Panc1 (cell line): ENCODE data around the gene EMILIN2. TPM values are rescaled to one million over a fixed set of nuclear protein-coding genes. Genes with fewer than 3 reads are reported as not detected.

Experiments used
- ATAC-seq: fragments of 200-7000 bp; cut with Tn5 transposase; 2 replicates; pipeline ENCODE4 v1.9.1; 2020; ENCODE audit warnings: mild to moderate bottlenecking, moderate library complexity
- BruUV-seq: library from RNA; stranded (reverse); fragments of 400-500 nt; replicated peaks from 2 replicates; lab custom pipeline; 2021; lab: Mats Ljungman, UMichigan
- CTCF ChIA-PET: fragments of 300-600 bp; sonication (Branson Sonifier 250); formaldehyde crosslinking; loops from one replicate; lab custom pipeline; 2022; ENCODE audit warnings: antibody characterized with exemption; lab: Charles Lee
- POLR2A ChIA-PET: fragments of 300-600 bp; sonication (Branson Sonifier 250); formaldehyde crosslinking; loops from one replicate; lab custom pipeline; 2022; ENCODE audit warnings: antibody characterized with exemption; lab: Charles Lee
- DNase-seq: peaks from one replicate; pipeline ENCODE4 v3.0.0-alpha.2; 2010; ENCODE audit warnings: low read depth, low spot score
- H3K27ac ChIP-seq: 2 replicates; pipeline ENCODE4 v1.5.1; 2011; ENCODE audit warnings: mild to moderate bottlenecking, low read length, inconsistent platforms
- H3K27me3 ChIP-seq: fragments of 200-500 bp; sonication (Bioruptor generic); 2 replicates; pipeline ENCODE4 v1.6.0; 2014; ENCODE audit warnings: low read length, inconsistent platforms; ENCODE audit not compliant: control insufficient read depth, insufficient read depth
- H3K36me3 ChIP-seq: fragments of 200-500 bp; sonication (Bioruptor generic); 2 replicates; pipeline ENCODE4 v1.5.1; 2014; ENCODE audit warnings: inconsistent platforms, mild to moderate bottlenecking, low read length, moderate library complexity; ENCODE audit not compliant: control insufficient read depth, insufficient read depth
- H3K4me1 ChIP-seq: 2 replicates; pipeline ENCODE4 v1.5.1; 2011; ENCODE audit warnings: inconsistent platforms, mild to moderate bottlenecking, low read length, moderate library complexity; ENCODE audit not compliant: control insufficient read depth, insufficient read depth
- H3K4me3 ChIP-seq, 2 experiments: 2 replicates each; pipeline ENCODE4 v1.5.1; 2011 to 2012; ENCODE audit warnings: low read depth in 2 of 2, low read length in 2 of 2, mild to moderate bottlenecking in 2 of 2, inconsistent platforms in 1 of 2, moderate library complexity in 1 of 2
- H3K9me3 ChIP-seq: fragments of 200-500 bp; sonication (Bioruptor generic); 2 replicates; pipeline ENCODE4 v1.5.1; 2014; ENCODE audit warnings: low read depth, mild to moderate bottlenecking, inconsistent platforms, low read length, moderate library complexity; ENCODE audit not compliant: control insufficient read depth, insufficient read depth
- CTCF ChIP-seq: fragments of 450-650 bp; IDR thresholded peaks from 2 replicates; pipeline ENCODE4 v1.5.1; 2017; ENCODE audit warnings: mild to moderate bottlenecking
- POLR2AphosphoS5 ChIP-seq: IDR thresholded peaks from 2 replicates; pipeline ENCODE4 v1.6.1; 2012; ENCODE audit warnings: mild to moderate bottlenecking, low read depth, low read length, moderate library complexity
- SIN3A ChIP-seq: IDR thresholded peaks from 2 replicates; pipeline ENCODE4 v1.6.1; 2012; ENCODE audit warnings: low read depth, mild to moderate bottlenecking, low read length, moderate library complexity, borderline replicate concordance; ENCODE audit not compliant: insufficient read depth
- TCF7L2 ChIP-seq: IDR thresholded peaks from 2 replicates; pipeline ENCODE4 v1.6.1; 2011; ENCODE audit warnings: mild to moderate bottlenecking, low read depth, low read length, inconsistent platforms
- in situ Hi-C: cut with HindIII; loops from 2 replicates; pipeline ENCODE4 v1.10.0; 2016; ENCODE audit warnings: low sequenced_read_pairs, low pct_unique_long_range_greater_than_20kb
- intact Hi-C: fragments of 100-400 bp; cut with micrococcal nuclease; formaldehyde crosslinking; loops from one replicate; pipeline ENCODE4 v1.10.0; 2022; ENCODE audit not compliant: unreplicated experiment
- total RNA-seq: library from RNA; stranded (reverse); gene quantifications from one replicate; pipeline ENCODE4 v1.2.1, GENCODE V29; 2021; ENCODE audit not compliant: unreplicated experiment
- TF ChIP-seq, protein P1 (sequence below), 2 experiments: IDR thresholded peaks; 2 replicates each; pipeline ENCODE4 v1.6.1; 2011 to 2012; ENCODE audit warnings: low read depth in 2 of 2, control low read depth in 1 of 2, low read length in 1 of 2, mild to moderate bottlenecking in 1 of 2, moderate library complexity in 1 of 2; ENCODE audit not compliant: insufficient read depth in 1 of 2

Gene EMILIN2
- total RNA-seq, 1 experiment from 2014 or later = 18.3 TPM

DNA sequence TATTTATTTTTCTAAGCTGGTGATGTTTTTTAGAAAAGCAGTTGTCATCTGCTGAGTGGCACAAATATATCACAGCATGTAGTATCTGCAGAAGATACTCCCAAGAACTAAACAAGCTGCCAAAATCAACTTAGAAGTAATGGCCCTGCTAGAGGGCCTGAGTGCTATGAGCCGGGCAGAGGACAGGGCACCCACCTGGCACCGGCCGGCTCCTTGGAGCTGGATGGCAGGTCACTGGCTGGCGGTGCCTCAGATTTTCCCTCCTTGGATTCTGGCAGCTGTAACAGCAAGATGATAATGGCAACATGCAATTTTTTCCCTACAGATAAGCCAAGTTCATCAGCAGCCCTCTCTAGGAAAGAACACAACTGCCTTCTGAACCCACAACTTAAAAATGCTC is 79.7 kb downstream of the EMILIN2 start:
- H3K4me1 ChIP-seq = no peaks in the 10 kb centered on the region
- H3K36me3 ChIP-seq = peaks cover 18% of the 10 kb centered on the region
- H3K4me3 ChIP-seq = no peak overlapping the region
- DNase-seq (no peak), ATAC-seq (no peak)
- in situ Hi-C loops (no loop called here), intact Hi-C loops (no loop called here)
- H3K27ac ChIP-seq = no peak overlapping the region
- H3K27me3 ChIP-seq = no peaks in the 10 kb centered on the region
- no TSS peak for BruUV-seq
- TF ChIP-seq SIN3A (no peak), CTCF (no peak), POLR2AphosphoS5 (no peak)
- ChIA-PET CTCF (no interaction called here), POLR2A (no interaction called here)
- H3K9me3 ChIP-seq = no peaks in the 10 kb centered on the region

DNA sequence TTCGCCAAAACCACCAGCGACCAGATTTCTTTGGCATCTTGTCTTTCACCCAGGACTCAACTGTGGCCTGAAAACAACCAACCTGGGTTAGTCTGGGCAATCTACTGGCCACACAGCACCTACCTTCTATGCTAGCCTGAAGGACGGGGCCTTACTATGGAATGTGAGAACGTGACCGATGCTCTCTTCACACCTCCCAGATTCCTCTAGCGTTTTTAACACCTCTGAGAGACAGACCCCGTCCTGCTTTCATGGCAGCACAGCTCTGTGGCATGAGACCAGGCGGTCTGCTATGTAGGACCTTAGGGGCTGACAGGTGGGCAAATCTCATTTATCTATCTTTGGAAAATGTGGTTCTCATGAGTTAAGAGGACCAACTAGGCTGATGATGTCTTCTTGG is 80.9 kb downstream of the EMILIN2 start:
- CTCF ChIA-PET = no interaction called here
- no peak overlapping the region for H3K4me3 ChIP-seq
- no peaks in the 10 kb centered on the region for H3K9me3 ChIP-seq
- no peaks in the 10 kb centered on the region for H3K27me3 ChIP-seq
- peaks cover 23% of the 10 kb centered on the region for H3K36me3 ChIP-seq
- in situ Hi-C loops = no loop called here
- 0 out of 2 replicates have a peak, but pooled peaks cover 3% of the 10 kb centered on the region for H3K4me1 ChIP-seq
- TF ChIP-seq TCF7L2 (no peak), POLR2AphosphoS5 (no peak), CTCF (no peak), SIN3A (no peak)
- TF ChIP-seq, protein P1, sequence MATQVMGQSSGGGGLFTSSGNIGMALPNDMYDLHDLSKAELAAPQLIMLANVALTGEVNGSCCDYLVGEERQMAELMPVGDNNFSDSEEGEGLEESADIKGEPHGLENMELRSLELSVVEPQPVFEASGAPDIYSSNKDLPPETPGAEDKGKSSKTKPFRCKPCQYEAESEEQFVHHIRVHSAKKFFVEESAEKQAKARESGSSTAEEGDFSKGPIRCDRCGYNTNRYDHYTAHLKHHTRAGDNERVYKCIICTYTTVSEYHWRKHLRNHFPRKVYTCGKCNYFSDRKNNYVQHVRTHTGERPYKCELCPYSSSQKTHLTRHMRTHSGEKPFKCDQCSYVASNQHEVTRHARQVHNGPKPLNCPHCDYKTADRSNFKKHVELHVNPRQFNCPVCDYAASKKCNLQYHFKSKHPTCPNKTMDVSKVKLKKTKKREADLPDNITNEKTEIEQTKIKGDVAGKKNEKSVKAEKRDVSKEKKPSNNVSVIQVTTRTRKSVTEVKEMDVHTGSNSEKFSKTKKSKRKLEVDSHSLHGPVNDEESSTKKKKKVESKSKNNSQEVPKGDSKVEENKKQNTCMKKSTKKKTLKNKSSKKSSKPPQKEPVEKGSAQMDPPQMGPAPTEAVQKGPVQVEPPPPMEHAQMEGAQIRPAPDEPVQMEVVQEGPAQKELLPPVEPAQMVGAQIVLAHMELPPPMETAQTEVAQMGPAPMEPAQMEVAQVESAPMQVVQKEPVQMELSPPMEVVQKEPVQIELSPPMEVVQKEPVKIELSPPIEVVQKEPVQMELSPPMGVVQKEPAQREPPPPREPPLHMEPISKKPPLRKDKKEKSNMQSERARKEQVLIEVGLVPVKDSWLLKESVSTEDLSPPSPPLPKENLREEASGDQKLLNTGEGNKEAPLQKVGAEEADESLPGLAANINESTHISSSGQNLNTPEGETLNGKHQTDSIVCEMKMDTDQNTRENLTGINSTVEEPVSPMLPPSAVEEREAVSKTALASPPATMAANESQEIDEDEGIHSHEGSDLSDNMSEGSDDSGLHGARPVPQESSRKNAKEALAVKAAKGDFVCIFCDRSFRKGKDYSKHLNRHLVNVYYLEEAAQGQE (IDR thresholded peaks at IDR 0.05; ENCODE audit: insufficient read depth in 1 of 2, low read depth in 2 of 2, low read length in 1 of 2) = no peak
- POLR2A ChIA-PET = no interaction called here
- BruUV-seq = no TSS peak
- ATAC-seq = no peak
- no peak overlapping the region for H3K27ac ChIP-seq
- DNase-seq = no peak
- intact Hi-C loops = no loop called here
